SK-N-SH (cell line): ENCODE results near the gene BRD7. TPM values are rescaled to one million over a fixed set of nuclear protein-coding genes. Genes with fewer than 3 reads are reported as not detected.

Source experiments
- CTCF ChIA-PET: fragments of 300-600, 350-600 bp; formaldehyde crosslinking; extraction: SDS; loops from one replicate; lab custom pipeline; 2021; lab: Yijun Ruan, JAX
- POLR2A ChIA-PET: fragments of 350-600 bp; sonication (Branson Sonifier 250); formaldehyde crosslinking; extraction: SDS; loops from one replicate; lab custom pipeline; 2020; ENCODE audit warnings: antibody characterized with exemption, inconsistent platforms; lab: Yijun Ruan, JAX
- DNase-seq: peaks from one replicate; pipeline ENCODE4 v3.0.0; 2012
- H2AFZ ChIP-seq: fragments of 200-600 bp; sonication (generic); 2 replicates; pipeline ENCODE4 v1.8.1; 2016; ENCODE audit warnings: antibody characterized with exemption, mild to moderate bottlenecking, low read depth
- H3F3A ChIP-seq: fragments of 200-600 bp; sonication (generic); replicated peaks from 2 replicates; pipeline ENCODE3; 2016; ENCODE audit warnings: antibody characterized with exemption, mild to moderate bottlenecking; ENCODE audit not compliant: insufficient read depth
- H3K27ac ChIP-seq, 2 experiments: fragments of 200-500 bp in 1 of 2; fragments of 200-600 bp in 1 of 2; sonication (Bioruptor generic) in 1 of 2; sonication (generic), shearing (Covaris generic) in 1 of 2; 2 replicates each; pipeline versions ENCODE4 v1.5.1 to v1.6.1; 2014 to 2016; ENCODE audit warnings: low read depth in 2 of 2, inconsistent platforms in 1 of 2, low read length in 1 of 2, mild to moderate bottlenecking in 1 of 2, mixed read lengths in 1 of 2
- H3K27me3 ChIP-seq: fragments of 200-600 bp; sonication (generic), shearing (Covaris generic); 2 replicates; pipeline ENCODE4 v1.6.1; 2016; ENCODE audit warnings: mixed run types; ENCODE audit not compliant: insufficient read depth
- H3K36me3 ChIP-seq, 2 experiments: fragments of 200-500 bp in 1 of 2; fragments of 200-600 bp in 1 of 2; sonication (Bioruptor generic) in 1 of 2; sonication (generic) in 1 of 2; replicated peaks in 1 of 2; 2 replicates each; pipeline versions ENCODE3 to v1.5.1; 2014 to 2016; ENCODE audit warnings: low read length in 1 of 2, mild to moderate bottlenecking in 1 of 2; ENCODE audit not compliant: insufficient read depth in 2 of 2, control insufficient read depth in 1 of 2
- H3K4me1 ChIP-seq, 2 experiments: fragments of 200-500 bp in 1 of 2; fragments of 200-600 bp in 1 of 2; sonication (Bioruptor generic) in 1 of 2; sonication (generic), shearing (Covaris generic) in 1 of 2; 2 replicates each; pipeline versions ENCODE4 v1.5.1 to v1.6.1; 2014 to 2016; ENCODE audit warnings: low read depth in 1 of 2, low read length in 1 of 2, mixed run types in 1 of 2; ENCODE audit not compliant: insufficient read depth in 2 of 2, control insufficient read depth in 1 of 2
- H3K4me2 ChIP-seq: fragments of 200-600 bp; sonication (generic), shearing (Covaris generic); 2 replicates; pipeline ENCODE4 v1.6.1; 2017; ENCODE audit warnings: mixed run types
- H3K4me3 ChIP-seq, 2 experiments: fragments of 200-500 bp in 1 of 2; fragments of 200-600 bp in 1 of 2; sonication (Bioruptor generic) in 1 of 2; sonication (generic), shearing (Covaris generic) in 1 of 2; 2 replicates each; pipeline versions ENCODE4 v1.5.1 to v1.8.1; 2014 to 2016; ENCODE audit warnings: low read depth in 2 of 2, inconsistent platforms in 1 of 2, low read length in 1 of 2, mild to moderate bottlenecking in 1 of 2, mixed read lengths in 1 of 2, moderate library complexity in 1 of 2
- H3K79me2 ChIP-seq: fragments of 200-600 bp; sonication (generic); 2 replicates; pipeline ENCODE4 v1.8.1; 2017; ENCODE audit warnings: mild to moderate bottlenecking; ENCODE audit not compliant: insufficient read depth
- H3K9ac ChIP-seq: fragments of 200-600 bp; sonication (generic); 2 replicates; pipeline ENCODE4 v1.6.1; 2017; ENCODE audit warnings: mixed run types
- H3K9me2 ChIP-seq: fragments of 200-600 bp; sonication (generic); 2 replicates; pipeline ENCODE4 v1.6.1; 2017; ENCODE audit warnings: mixed run types
- H3K9me3 ChIP-seq: fragments of 200-600 bp; sonication (generic); 2 replicates; pipeline ENCODE4 v1.6.1; 2017; ENCODE audit warnings: mixed run types, mild to moderate bottlenecking, moderate library complexity
- H4K20me1 ChIP-seq: fragments of 200-600 bp; sonication (generic); 2 replicates; pipeline ENCODE4 v1.6.1; 2017; ENCODE audit warnings: mild to moderate bottlenecking, mixed run types; ENCODE audit not compliant: insufficient read depth
- ELF1 ChIP-seq: IDR thresholded peaks from 2 replicates; pipeline ENCODE4 v1.4.0; 2012
- EP300 ChIP-seq, 2 experiments: IDR thresholded peaks; 2 replicates each; pipeline versions ENCODE4 v1.4.0 to v1.6.1; 2012; ENCODE audit warnings: borderline replicate concordance in 1 of 2, low read depth in 1 of 2, low read length in 1 of 2
- EZH2phosphoT487 ChIP-seq: fragments of 200-600 bp; sonication (generic); IDR thresholded peaks from 2 replicates; pipeline ENCODE4 v1.6.1; 2017; ENCODE audit warnings: low read depth, mixed run types, mild to moderate bottlenecking, antibody characterized with exemption, moderate library complexity, borderline replicate concordance
- FOSL2 ChIP-seq: IDR thresholded peaks from 2 replicates; pipeline ENCODE4 v1.4.0; 2012; ENCODE audit warnings: low read depth, mild to moderate bottlenecking, moderate library complexity, borderline replicate concordance
- FOXM1 ChIP-seq: IDR thresholded peaks from 2 replicates; pipeline ENCODE4 v1.4.0; 2012; ENCODE audit warnings: low read depth, mild to moderate bottlenecking
- GATA2 ChIP-seq: sonication (generic); formaldehyde crosslinking; IDR thresholded peaks from 2 replicates; pipeline ENCODE4 v1.5.0; 2020; ENCODE audit warnings: mild to moderate bottlenecking, missing genetic modification reagents
- MAX ChIP-seq: IDR thresholded peaks from 2 replicates; pipeline ENCODE4 v1.4.0; 2012; ENCODE audit warnings: low read depth
- NFIC ChIP-seq: IDR thresholded peaks from 2 replicates; pipeline ENCODE4 v1.4.0; 2012; ENCODE audit warnings: borderline replicate concordance
- POLR2AphosphoS5 ChIP-seq: IDR thresholded peaks from 2 replicates; pipeline ENCODE4 v1.6.1; 2012; ENCODE audit warnings: low read depth, low read length
- RAD21 ChIP-seq: IDR thresholded peaks from 2 replicates; pipeline ENCODE4 v1.6.1; 2012; ENCODE audit warnings: mild to moderate bottlenecking, low read length
- RCOR1 ChIP-seq: fragments of 150-350 bp; IDR thresholded peaks from 2 replicates; pipeline ENCODE4 v1.6.1; 2017; ENCODE audit warnings: antibody characterized with exemption, low read length
- RFX5 ChIP-seq: IDR thresholded peaks from 2 replicates; pipeline ENCODE4 v1.6.1; 2012; ENCODE audit warnings: mild to moderate bottlenecking, improper control_type of control experiment, low read length
- TEAD4 ChIP-seq: IDR thresholded peaks from 2 replicates; pipeline ENCODE4 v1.4.0; 2012; ENCODE audit warnings: mild to moderate bottlenecking, borderline replicate concordance; ENCODE audit not compliant: insufficient read depth
- USF1 ChIP-seq: IDR thresholded peaks from 2 replicates; pipeline ENCODE4 v1.4.0; 2012; ENCODE audit warnings: low read depth, borderline replicate concordance
- YY1 ChIP-seq: IDR thresholded peaks from 2 replicates; pipeline ENCODE4 v1.4.0; 2012; ENCODE audit warnings: low read depth, mild to moderate bottlenecking
- WGBS: methylation state at CpG from one replicate; pipeline ENCODE4 v1.1.6; 2017; ENCODE audit warnings: low lambda C conversion rate; 5-methylcytosine and 5-hydroxymethylcytosine counted together
- polyA plus RNA-seq, 3 experiments: library from polyadenylated mRNA; depleted of rRNA; stranded (reverse); fragments of >200 nt; gene quantifications; 2 replicates each; pipeline ENCODE4 v1.2.3, GENCODE V29; 2012
- TF ChIP-seq, protein P1 (sequence below): fragments of 150-350 bp; IDR thresholded peaks from 2 replicates; pipeline ENCODE4 v1.6.1; 2016; ENCODE audit warnings: mild to moderate bottlenecking, low read depth, low read length
- TF ChIP-seq, protein P2 (sequence below): fragments of 150-350 bp; IDR thresholded peaks from 2 replicates; pipeline ENCODE4 v1.6.1; 2017; ENCODE audit warnings: antibody characterized with exemption, low read length, low read depth, borderline replicate concordance

The BRD7 gene
- polyA plus RNA-seq, 1 of the 3 experiments (the other 2 are of a cell fraction), result 32.9 TPM

GRCh38 chr16:50295541-50296132 lies 73.2 kb downstream of the BRD7 start:
- no peak overlapping the region for H3K4me2 ChIP-seq
- POLR2A ChIA-PET, result no interaction called here
- no peaks in the 10 kb centered on the region for H3K27me3 ChIP-seq
- H3K4me3 ChIP-seq, result no peak overlapping the region
- CTCF ChIA-PET, result interaction anchor here (1.9 kb wide), 1 partner anchor 12 kb away, joined by 4 read pairs; no protein-coding TSS in a partner anchor
- no peak for TF ChIP-seq FOXM1
- TF ChIP-seq NFIC, result no peak
- no peak for TF ChIP-seq EP300 (IDR thresholded peaks at IDR 0.05; ENCODE audit: borderline replicate concordance in 1 of 2, low read depth in 1 of 2, low read length in 1 of 2)
- no peak for TF ChIP-seq USF1
- TF ChIP-seq MAX, result no peak
- TF ChIP-seq GATA2 (CRISPR knock-in tag), result no peak
- TF ChIP-seq RFX5, result no peak
- TF ChIP-seq RAD21, result no peak
- TF ChIP-seq, protein P1, sequence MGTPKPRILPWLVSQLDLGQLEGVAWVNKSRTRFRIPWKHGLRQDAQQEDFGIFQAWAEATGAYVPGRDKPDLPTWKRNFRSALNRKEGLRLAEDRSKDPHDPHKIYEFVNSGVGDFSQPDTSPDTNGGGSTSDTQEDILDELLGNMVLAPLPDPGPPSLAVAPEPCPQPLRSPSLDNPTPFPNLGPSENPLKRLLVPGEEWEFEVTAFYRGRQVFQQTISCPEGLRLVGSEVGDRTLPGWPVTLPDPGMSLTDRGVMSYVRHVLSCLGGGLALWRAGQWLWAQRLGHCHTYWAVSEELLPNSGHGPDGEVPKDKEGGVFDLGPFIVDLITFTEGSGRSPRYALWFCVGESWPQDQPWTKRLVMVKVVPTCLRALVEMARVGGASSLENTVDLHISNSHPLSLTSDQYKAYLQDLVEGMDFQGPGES, result no peak
- TF ChIP-seq EZH2phosphoT487, result no peak
- TF ChIP-seq POLR2AphosphoS5, result no peak
- TF ChIP-seq, protein P2, sequence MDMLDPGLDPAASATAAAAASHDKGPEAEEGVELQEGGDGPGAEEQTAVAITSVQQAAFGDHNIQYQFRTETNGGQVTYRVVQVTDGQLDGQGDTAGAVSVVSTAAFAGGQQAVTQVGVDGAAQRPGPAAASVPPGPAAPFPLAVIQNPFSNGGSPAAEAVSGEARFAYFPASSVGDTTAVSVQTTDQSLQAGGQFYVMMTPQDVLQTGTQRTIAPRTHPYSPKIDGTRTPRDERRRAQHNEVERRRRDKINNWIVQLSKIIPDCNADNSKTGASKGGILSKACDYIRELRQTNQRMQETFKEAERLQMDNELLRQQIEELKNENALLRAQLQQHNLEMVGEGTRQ, result no peak
- TF ChIP-seq, all 33 proteins: peak for 0
- Histone ChIP-seq H3K36me3 (peaks cover 0 to 4% of the 10 kb centered on the region in 2 experiments), H3K4me1 (peaks cover 0 to 21% of the 10 kb centered on the region in 2 experiments; a peak in 1 of 4 replicates), H4K20me1 (no peaks in the 10 kb centered on the region), H3K9ac (no peak overlapping the region), H3K9me3 (no peaks in the 10 kb centered on the region), H3F3A (no peaks in the 10 kb centered on the region), H3K27ac (no peak overlapping the region), H3K79me2 (no peaks in the 10 kb centered on the region), H3K9me2 (no peaks in the 10 kb centered on the region), H2AFZ (no peak overlapping the region)
- WGBS, result 91% methylated on average over 7 of the region's 7 CpGs
- DNase-seq, result no peak

DNA sequence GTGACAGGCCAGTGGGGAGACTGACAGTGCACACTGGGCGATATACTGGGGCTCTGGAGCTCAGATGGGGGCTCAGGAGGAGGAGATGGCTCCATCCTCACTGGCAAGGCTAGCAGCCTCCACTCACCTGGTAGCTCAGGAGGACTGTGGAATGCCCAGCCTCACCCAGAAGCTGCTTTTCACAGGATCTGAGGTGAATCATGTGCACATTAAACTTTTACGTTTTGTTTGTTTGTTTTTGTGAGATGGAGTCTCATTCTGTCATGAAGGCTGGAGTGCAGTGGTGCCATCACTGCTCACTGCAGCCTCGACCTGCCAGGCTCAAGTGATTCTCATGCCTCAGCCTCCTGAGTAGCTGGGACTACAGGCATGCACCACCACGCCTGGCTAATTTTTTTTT lies 73.8 kb downstream of the BRD7 start:
- no peak overlapping the region for H3K4me3 ChIP-seq
- TF ChIP-seq RCOR1 (no peak), YY1 (no peak), GATA2 (CRISPR knock-in tag) (no peak), FOSL2 (no peak), ELF1 (no peak), TEAD4 (no peak)
- ChIA-PET POLR2A (no interaction called here), CTCF (interaction anchor here (1.9 kb wide), 1 partner anchor 11 kb away, joined by 4 read pairs; no protein-coding TSS in a partner anchor)
- H4K20me1 ChIP-seq, result no peaks in the 10 kb centered on the region
- H3K4me1 ChIP-seq, result peaks cover 0 to 21% of the 10 kb centered on the region in 2 experiments; a peak in 1 of 4 replicates
- no peaks in the 10 kb centered on the region for H3F3A ChIP-seq
- no peak overlapping the region for H3K27ac ChIP-seq
- H3K27me3 ChIP-seq, result no peaks in the 10 kb centered on the region
- no peak overlapping the region for H3K4me2 ChIP-seq
- no peaks in the 10 kb centered on the region for H3K79me2 ChIP-seq
- H3K9me2 ChIP-seq, result no peaks in the 10 kb centered on the region
- DNase-seq, result no peak
- no peaks in the 10 kb centered on the region for H3K9me3 ChIP-seq
- no peak overlapping the region for H2AFZ ChIP-seq
- WGBS, result 76% methylated on average over 3 of the region's 4 CpGs
- peaks cover 0 to 4% of the 10 kb centered on the region in 2 experiments for H3K36me3 ChIP-seq
- no peak overlapping the region for H3K9ac ChIP-seq
